SK-N-SH (cell line): ENCODE data around the gene SPA17. TPM values are rescaled to one million over a fixed set of nuclear protein-coding genes. Genes with fewer than 3 reads are reported as not detected.

Experiments used
- CTCF ChIA-PET: fragments of 300-600, 350-600 bp; formaldehyde crosslinking; extraction: SDS; loops from one replicate; lab custom pipeline; 2021; lab: Yijun Ruan, JAX
- POLR2A ChIA-PET: fragments of 350-600 bp; sonication (Branson Sonifier 250); formaldehyde crosslinking; extraction: SDS; loops from one replicate; lab custom pipeline; 2020; ENCODE audit warnings: antibody characterized with exemption, inconsistent platforms; lab: Yijun Ruan, JAX
- DNase-seq: peaks from one replicate; pipeline ENCODE4 v3.0.0; 2012
- H2AFZ ChIP-seq: fragments of 200-600 bp; sonication (generic); 2 replicates; pipeline ENCODE4 v1.8.1; 2016; ENCODE audit warnings: antibody characterized with exemption, mild to moderate bottlenecking, low read depth
- H3F3A ChIP-seq: fragments of 200-600 bp; sonication (generic); replicated peaks from 2 replicates; pipeline ENCODE3; 2016; ENCODE audit warnings: antibody characterized with exemption, mild to moderate bottlenecking; ENCODE audit not compliant: insufficient read depth
- H3K27ac ChIP-seq, 2 experiments: fragments of 200-500 bp in 1 of 2; fragments of 200-600 bp in 1 of 2; sonication (Bioruptor generic) in 1 of 2; sonication (generic), shearing (Covaris generic) in 1 of 2; 2 replicates each; pipeline versions ENCODE4 v1.5.1 to v1.6.1; 2014 to 2016; ENCODE audit warnings: low read depth in 2 of 2, inconsistent platforms in 1 of 2, low read length in 1 of 2, mild to moderate bottlenecking in 1 of 2, mixed read lengths in 1 of 2
- H3K27me3 ChIP-seq: fragments of 200-600 bp; sonication (generic), shearing (Covaris generic); 2 replicates; pipeline ENCODE4 v1.6.1; 2016; ENCODE audit warnings: mixed run types; ENCODE audit not compliant: insufficient read depth
- H3K36me3 ChIP-seq, 2 experiments: fragments of 200-500 bp in 1 of 2; fragments of 200-600 bp in 1 of 2; sonication (Bioruptor generic) in 1 of 2; sonication (generic) in 1 of 2; replicated peaks in 1 of 2; 2 replicates each; pipeline versions ENCODE3 to v1.5.1; 2014 to 2016; ENCODE audit warnings: low read length in 1 of 2, mild to moderate bottlenecking in 1 of 2; ENCODE audit not compliant: insufficient read depth in 2 of 2, control insufficient read depth in 1 of 2
- H3K4me1 ChIP-seq, 2 experiments: fragments of 200-500 bp in 1 of 2; fragments of 200-600 bp in 1 of 2; sonication (Bioruptor generic) in 1 of 2; sonication (generic), shearing (Covaris generic) in 1 of 2; 2 replicates each; pipeline versions ENCODE4 v1.5.1 to v1.6.1; 2014 to 2016; ENCODE audit warnings: low read depth in 1 of 2, low read length in 1 of 2, mixed run types in 1 of 2; ENCODE audit not compliant: insufficient read depth in 2 of 2, control insufficient read depth in 1 of 2
- H3K4me2 ChIP-seq: fragments of 200-600 bp; sonication (generic), shearing (Covaris generic); 2 replicates; pipeline ENCODE4 v1.6.1; 2017; ENCODE audit warnings: mixed run types
- H3K4me3 ChIP-seq, 2 experiments: fragments of 200-500 bp in 1 of 2; fragments of 200-600 bp in 1 of 2; sonication (Bioruptor generic) in 1 of 2; sonication (generic), shearing (Covaris generic) in 1 of 2; 2 replicates each; pipeline versions ENCODE4 v1.5.1 to v1.8.1; 2014 to 2016; ENCODE audit warnings: low read depth in 2 of 2, inconsistent platforms in 1 of 2, low read length in 1 of 2, mild to moderate bottlenecking in 1 of 2, mixed read lengths in 1 of 2, moderate library complexity in 1 of 2
- H3K79me2 ChIP-seq: fragments of 200-600 bp; sonication (generic); 2 replicates; pipeline ENCODE4 v1.8.1; 2017; ENCODE audit warnings: mild to moderate bottlenecking; ENCODE audit not compliant: insufficient read depth
- H3K9ac ChIP-seq: fragments of 200-600 bp; sonication (generic); 2 replicates; pipeline ENCODE4 v1.6.1; 2017; ENCODE audit warnings: mixed run types
- H3K9me2 ChIP-seq: fragments of 200-600 bp; sonication (generic); 2 replicates; pipeline ENCODE4 v1.6.1; 2017; ENCODE audit warnings: mixed run types
- H3K9me3 ChIP-seq: fragments of 200-600 bp; sonication (generic); 2 replicates; pipeline ENCODE4 v1.6.1; 2017; ENCODE audit warnings: mixed run types, mild to moderate bottlenecking, moderate library complexity
- H4K20me1 ChIP-seq: fragments of 200-600 bp; sonication (generic); 2 replicates; pipeline ENCODE4 v1.6.1; 2017; ENCODE audit warnings: mild to moderate bottlenecking, mixed run types; ENCODE audit not compliant: insufficient read depth
- CHD2 ChIP-seq: fragments of 150-350 bp; IDR thresholded peaks from 2 replicates; pipeline ENCODE4 v1.6.1; 2018; ENCODE audit warnings: low read length; ENCODE audit not compliant: partially characterized antibody
- ELF1 ChIP-seq: IDR thresholded peaks from 2 replicates; pipeline ENCODE4 v1.4.0; 2012
- FOSL2 ChIP-seq: IDR thresholded peaks from 2 replicates; pipeline ENCODE4 v1.4.0; 2012; ENCODE audit warnings: low read depth, mild to moderate bottlenecking, moderate library complexity, borderline replicate concordance
- FOXJ3 ChIP-seq: sonication (generic); formaldehyde crosslinking; IDR thresholded peaks from 2 replicates; pipeline ENCODE4 v1.5.1; 2020; ENCODE audit warnings: mild to moderate bottlenecking, missing genetic modification reagents
- FOXM1 ChIP-seq: IDR thresholded peaks from 2 replicates; pipeline ENCODE4 v1.4.0; 2012; ENCODE audit warnings: low read depth, mild to moderate bottlenecking
- JUND ChIP-seq: IDR thresholded peaks from 2 replicates; pipeline ENCODE4 v1.4.0; 2012
- NFIC ChIP-seq: IDR thresholded peaks from 2 replicates; pipeline ENCODE4 v1.4.0; 2012; ENCODE audit warnings: borderline replicate concordance
- RCOR1 ChIP-seq: fragments of 150-350 bp; IDR thresholded peaks from 2 replicates; pipeline ENCODE4 v1.6.1; 2017; ENCODE audit warnings: antibody characterized with exemption, low read length
- RFX5 ChIP-seq: IDR thresholded peaks from 2 replicates; pipeline ENCODE4 v1.6.1; 2012; ENCODE audit warnings: mild to moderate bottlenecking, improper control_type of control experiment, low read length
- RXRA ChIP-seq: IDR thresholded peaks from 2 replicates; pipeline ENCODE4 v1.4.0; 2012; ENCODE audit warnings: low read depth, mild to moderate bottlenecking, borderline replicate concordance
- SMC3 ChIP-seq: IDR thresholded peaks from 2 replicates; pipeline ENCODE4 v1.6.1; 2012; ENCODE audit warnings: low read depth, low read length, improper control_type of control experiment
- TAF1 ChIP-seq: IDR thresholded peaks from 2 replicates; pipeline ENCODE4 v1.6.1; 2012; ENCODE audit warnings: low read depth, mild to moderate bottlenecking, low read length, moderate library complexity, borderline replicate concordance
- TEAD4 ChIP-seq: IDR thresholded peaks from 2 replicates; pipeline ENCODE4 v1.4.0; 2012; ENCODE audit warnings: mild to moderate bottlenecking, borderline replicate concordance; ENCODE audit not compliant: insufficient read depth
- YY1 ChIP-seq: IDR thresholded peaks from 2 replicates; pipeline ENCODE4 v1.4.0; 2012; ENCODE audit warnings: low read depth, mild to moderate bottlenecking
- WGBS: methylation state at CpG from one replicate; pipeline ENCODE4 v1.1.6; 2017; ENCODE audit warnings: low lambda C conversion rate; 5-methylcytosine and 5-hydroxymethylcytosine counted together
- polyA plus RNA-seq, 3 experiments: library from polyadenylated mRNA; depleted of rRNA; stranded (reverse); fragments of >200 nt; gene quantifications; 2 replicates each; pipeline ENCODE4 v1.2.3, GENCODE V29; 2012
- TF ChIP-seq, protein P1 (sequence below): fragments of 150-350 bp; IDR thresholded peaks from 2 replicates; pipeline ENCODE4 v1.6.1; 2017; ENCODE audit warnings: antibody characterized with exemption, low read length, low read depth, borderline replicate concordance
- TF ChIP-seq, protein P2 (sequence below): fragments of 200-600 bp; sonication (generic); IDR thresholded peaks from 2 replicates; pipeline ENCODE4 v1.6.1; 2017; ENCODE audit warnings: antibody characterized with exemption, mild to moderate bottlenecking, moderate library complexity
- TF ChIP-seq, protein P3 (sequence below): fragments of 150-350 bp; IDR thresholded peaks from 2 replicates; pipeline ENCODE4 v1.6.1; 2016; ENCODE audit warnings: mild to moderate bottlenecking, low read depth, low read length
- TF ChIP-seq, protein P4 (sequence below): IDR thresholded peaks from 2 replicates; pipeline ENCODE4 v1.4.0; 2012; ENCODE audit warnings: low read depth, borderline replicate concordance
- TF ChIP-seq, protein P5 (sequence below): IDR thresholded peaks from 2 replicates; pipeline ENCODE4 v1.4.0; 2012; ENCODE audit warnings: low read depth

Gene SPA17
- polyA plus RNA-seq, 1 of the 3 experiments (the other 2 are of a cell fraction): 7.7 TPM

DNA sequence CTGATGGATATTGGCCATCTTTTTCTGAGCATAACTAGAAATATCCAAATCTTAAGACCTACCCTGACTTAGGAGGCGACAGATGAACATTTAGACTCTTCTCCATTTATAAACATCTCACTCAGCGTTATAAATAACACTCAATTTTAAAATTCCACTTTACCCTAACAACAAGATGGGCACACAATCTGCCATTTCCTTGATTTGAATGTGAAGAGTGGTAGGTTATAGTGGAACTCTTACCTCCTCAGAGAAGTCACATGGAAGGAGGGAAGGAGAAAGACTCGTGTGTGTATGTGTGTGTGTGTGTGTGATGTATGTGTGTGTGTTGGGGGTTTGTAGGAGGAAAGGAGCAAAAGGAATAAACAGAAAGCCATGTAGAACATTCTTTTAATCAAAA is 15.2 kb upstream of the SPA17 start:
- Histone ChIP-seq H3K4me3 (no peak overlapping the region), H3K36me3 (peaks cover 0 to 2% of the 10 kb centered on the region in 2 experiments), H3K27me3 (no peaks in the 10 kb centered on the region), H3K9ac (no peak overlapping the region), H4K20me1 (no peaks in the 10 kb centered on the region), H3K4me1 (peaks cover 4 to 5% of the 10 kb centered on the region in 2 experiments; a peak in 2 of 4 replicates), H3K79me2 (no peaks in the 10 kb centered on the region), H3K9me2 (no peaks in the 10 kb centered on the region), H3K27ac (no peak overlapping the region), H3F3A (no peaks in the 10 kb centered on the region), H3K4me2 (no peak overlapping the region), H3K9me3 (no peaks in the 10 kb centered on the region), H2AFZ (no peak overlapping the region)
- 88% methylated on average over 3 of the region's 3 CpGs for WGBS
- no peak for DNase-seq
- ChIA-PET CTCF (interaction anchor here (1.0 to 1.3 kb wide), 2 partner anchors 100 to 209 kb away, joined by 3 to 4 read pairs; no protein-coding TSS in a partner anchor), POLR2A (no interaction called here)
- TF ChIP-seq SMC3 (no peak), YY1 (no peak), FOXM1 (no peak), RFX5 (no peak), CHD2 (no peak)
- TF ChIP-seq, protein P1, sequence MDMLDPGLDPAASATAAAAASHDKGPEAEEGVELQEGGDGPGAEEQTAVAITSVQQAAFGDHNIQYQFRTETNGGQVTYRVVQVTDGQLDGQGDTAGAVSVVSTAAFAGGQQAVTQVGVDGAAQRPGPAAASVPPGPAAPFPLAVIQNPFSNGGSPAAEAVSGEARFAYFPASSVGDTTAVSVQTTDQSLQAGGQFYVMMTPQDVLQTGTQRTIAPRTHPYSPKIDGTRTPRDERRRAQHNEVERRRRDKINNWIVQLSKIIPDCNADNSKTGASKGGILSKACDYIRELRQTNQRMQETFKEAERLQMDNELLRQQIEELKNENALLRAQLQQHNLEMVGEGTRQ: no peak
- TF ChIP-seq, protein P2, sequence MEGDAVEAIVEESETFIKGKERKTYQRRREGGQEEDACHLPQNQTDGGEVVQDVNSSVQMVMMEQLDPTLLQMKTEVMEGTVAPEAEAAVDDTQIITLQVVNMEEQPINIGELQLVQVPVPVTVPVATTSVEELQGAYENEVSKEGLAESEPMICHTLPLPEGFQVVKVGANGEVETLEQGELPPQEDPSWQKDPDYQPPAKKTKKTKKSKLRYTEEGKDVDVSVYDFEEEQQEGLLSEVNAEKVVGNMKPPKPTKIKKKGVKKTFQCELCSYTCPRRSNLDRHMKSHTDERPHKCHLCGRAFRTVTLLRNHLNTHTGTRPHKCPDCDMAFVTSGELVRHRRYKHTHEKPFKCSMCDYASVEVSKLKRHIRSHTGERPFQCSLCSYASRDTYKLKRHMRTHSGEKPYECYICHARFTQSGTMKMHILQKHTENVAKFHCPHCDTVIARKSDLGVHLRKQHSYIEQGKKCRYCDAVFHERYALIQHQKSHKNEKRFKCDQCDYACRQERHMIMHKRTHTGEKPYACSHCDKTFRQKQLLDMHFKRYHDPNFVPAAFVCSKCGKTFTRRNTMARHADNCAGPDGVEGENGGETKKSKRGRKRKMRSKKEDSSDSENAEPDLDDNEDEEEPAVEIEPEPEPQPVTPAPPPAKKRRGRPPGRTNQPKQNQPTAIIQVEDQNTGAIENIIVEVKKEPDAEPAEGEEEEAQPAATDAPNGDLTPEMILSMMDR: no peak

DNA sequence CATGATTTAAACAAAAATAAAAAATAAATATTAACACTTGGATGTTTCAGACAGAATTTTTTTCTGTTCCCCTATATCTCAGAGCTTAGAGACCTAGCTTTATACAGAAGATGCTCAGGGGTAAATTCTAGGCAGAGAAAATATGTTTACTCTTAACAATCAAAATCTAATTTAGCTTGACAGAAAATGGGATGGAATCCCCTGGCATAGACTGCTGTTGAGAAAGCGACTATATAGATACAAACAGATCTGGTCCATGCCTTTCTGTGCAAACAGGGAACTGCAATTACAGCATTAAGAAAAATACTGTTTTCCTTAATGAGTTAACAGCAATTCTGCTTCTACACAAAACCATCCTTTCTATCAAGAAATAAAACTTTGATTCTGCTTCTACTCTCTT is 14.7 kb upstream of the SPA17 start:
- H3K27ac ChIP-seq: no peak overlapping the region
- H4K20me1 ChIP-seq: no peaks in the 10 kb centered on the region
- POLR2A ChIA-PET: no interaction called here
- no peaks in the 10 kb centered on the region for H3K9me2 ChIP-seq
- no peak overlapping the region for H2AFZ ChIP-seq
- no peaks in the 10 kb centered on the region for H3K9me3 ChIP-seq
- no peak overlapping the region for H3K4me2 ChIP-seq
- no peak for DNase-seq
- WGBS: 79% methylated on average over 1 of the region's 1 CpG
- no peaks in the 10 kb centered on the region for H3F3A ChIP-seq
- no peaks in the 10 kb centered on the region for H3K79me2 ChIP-seq
- TF ChIP-seq, protein P3, sequence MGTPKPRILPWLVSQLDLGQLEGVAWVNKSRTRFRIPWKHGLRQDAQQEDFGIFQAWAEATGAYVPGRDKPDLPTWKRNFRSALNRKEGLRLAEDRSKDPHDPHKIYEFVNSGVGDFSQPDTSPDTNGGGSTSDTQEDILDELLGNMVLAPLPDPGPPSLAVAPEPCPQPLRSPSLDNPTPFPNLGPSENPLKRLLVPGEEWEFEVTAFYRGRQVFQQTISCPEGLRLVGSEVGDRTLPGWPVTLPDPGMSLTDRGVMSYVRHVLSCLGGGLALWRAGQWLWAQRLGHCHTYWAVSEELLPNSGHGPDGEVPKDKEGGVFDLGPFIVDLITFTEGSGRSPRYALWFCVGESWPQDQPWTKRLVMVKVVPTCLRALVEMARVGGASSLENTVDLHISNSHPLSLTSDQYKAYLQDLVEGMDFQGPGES: no peak
- no peak for TF ChIP-seq FOSL2
- no peak for TF ChIP-seq JUND
- no peak for TF ChIP-seq FOXM1
- TF ChIP-seq SMC3: no peak
- TF ChIP-seq RCOR1: no peak
- TF ChIP-seq, protein P4, sequence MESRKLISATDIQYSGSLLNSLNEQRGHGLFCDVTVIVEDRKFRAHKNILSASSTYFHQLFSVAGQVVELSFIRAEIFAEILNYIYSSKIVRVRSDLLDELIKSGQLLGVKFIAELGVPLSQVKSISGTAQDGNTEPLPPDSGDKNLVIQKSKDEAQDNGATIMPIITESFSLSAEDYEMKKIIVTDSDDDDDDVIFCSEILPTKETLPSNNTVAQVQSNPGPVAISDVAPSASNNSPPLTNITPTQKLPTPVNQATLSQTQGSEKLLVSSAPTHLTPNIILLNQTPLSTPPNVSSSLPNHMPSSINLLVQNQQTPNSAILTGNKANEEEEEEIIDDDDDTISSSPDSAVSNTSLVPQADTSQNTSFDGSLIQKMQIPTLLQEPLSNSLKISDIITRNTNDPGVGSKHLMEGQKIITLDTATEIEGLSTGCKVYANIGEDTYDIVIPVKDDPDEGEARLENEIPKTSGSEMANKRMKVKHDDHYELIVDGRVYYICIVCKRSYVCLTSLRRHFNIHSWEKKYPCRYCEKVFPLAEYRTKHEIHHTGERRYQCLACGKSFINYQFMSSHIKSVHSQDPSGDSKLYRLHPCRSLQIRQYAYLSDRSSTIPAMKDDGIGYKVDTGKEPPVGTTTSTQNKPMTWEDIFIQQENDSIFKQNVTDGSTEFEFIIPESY: no peak
- no peak for TF ChIP-seq RFX5
- TF ChIP-seq, protein P5, sequence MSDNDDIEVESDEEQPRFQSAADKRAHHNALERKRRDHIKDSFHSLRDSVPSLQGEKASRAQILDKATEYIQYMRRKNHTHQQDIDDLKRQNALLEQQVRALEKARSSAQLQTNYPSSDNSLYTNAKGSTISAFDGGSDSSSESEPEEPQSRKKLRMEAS: no peak
- no peak for TF ChIP-seq TEAD4
- no peak for TF ChIP-seq NFIC
- no peak for TF ChIP-seq ELF1
- no peak for TF ChIP-seq RXRA
- no peak for TF ChIP-seq TAF1
- no peak for TF ChIP-seq FOXJ3
- TF ChIP-seq, all 33 proteins: peak for 0
- H3K4me1 ChIP-seq: peaks cover 4 to 5% of the 10 kb centered on the region in 2 experiments; a peak in 2 of 4 replicates
- H3K4me3 ChIP-seq: no peak overlapping the region
- CTCF ChIA-PET: interaction anchor here (1.0 to 3.6 kb wide), 5 partner anchors 15 to 208 kb away, joined by 3 to 15 read pairs (median 3); partner anchors contain the start of gene ESAM
- peaks cover 0 to 2% of the 10 kb centered on the region in 2 experiments for H3K36me3 ChIP-seq
- no peaks in the 10 kb centered on the region for H3K27me3 ChIP-seq
- no peak overlapping the region for H3K9ac ChIP-seq
